MCF 10A (cell line): Measurements from ENCODE around the gene ZNF77. TPM values are rescaled to one million over a fixed set of nuclear protein-coding genes. Genes with fewer than 3 reads are reported as not detected.
"Not testable (repeated sequence)": the region's sequence is repeated elsewhere in the genome, so short reads cannot be mapped to it uniquely, and the experiment has no call there.

Source experiments
- Bru-seq: library from RNA; stranded (reverse); fragments of 400-500 nt; gene quantifications from one replicate; lab custom pipeline; 2021; lab: Mats Ljungman, UMichigan
- BruChase-seq, 2 experiments: library from RNA; stranded (reverse); fragments of 400-500 nt; gene quantifications; one replicate each; lab custom pipeline; 2021; lab: Mats Ljungman, UMichigan
- BruUV-seq: library from RNA; stranded (reverse); fragments of 400-500 nt; replicated peaks from 2 replicates; lab custom pipeline; 2021; lab: Mats Ljungman, UMichigan
- CTCF ChIA-PET: fragments of 300-600 bp; sonication (Branson Sonifier 250); formaldehyde crosslinking; extraction: SDS; loops from one replicate; lab custom pipeline; 2021; ENCODE audit warnings: antibody characterized with exemption, inconsistent platforms; lab: Yijun Ruan, JAX
- POLR2A ChIA-PET: fragments of 300-600, 350-650 bp; sonication (Branson Sonifier 250); formaldehyde crosslinking; extraction: SDS; loops from one replicate; lab custom pipeline; 2020; ENCODE audit warnings: antibody characterized with exemption, inconsistent platforms; lab: Yijun Ruan, JAX
- DNase-seq: peaks from one replicate; pipeline ENCODE4 v3.0.0-alpha.2; 2018; ENCODE audit not compliant: unreplicated experiment
- H3K27ac Mint-ChIP-seq: one replicate; pipeline ENCODE4 v1.8.0; 2022; ENCODE audit warnings: mild to moderate bottlenecking, low read depth, mixed read lengths; ENCODE audit not compliant: unreplicated experiment
- H3K27me3 Mint-ChIP-seq: one replicate; pipeline ENCODE4 v1.8.0; 2022; ENCODE audit warnings: mixed read lengths; ENCODE audit not compliant: insufficient read depth, unreplicated experiment
- H3K36me3 Mint-ChIP-seq: one replicate; pipeline ENCODE4 v1.8.0; 2022; ENCODE audit warnings: mild to moderate bottlenecking, moderate library complexity, mixed read lengths; ENCODE audit not compliant: insufficient read depth, unreplicated experiment
- H3K4me1 Mint-ChIP-seq: one replicate; pipeline ENCODE4 v1.8.0; 2022; ENCODE audit warnings: mixed read lengths; ENCODE audit not compliant: insufficient read depth, unreplicated experiment
- H3K4me3 Mint-ChIP-seq: one replicate; pipeline ENCODE4 v1.8.0; 2022; ENCODE audit warnings: mild to moderate bottlenecking, moderate library complexity, mixed read lengths; ENCODE audit not compliant: unreplicated experiment
- H3K9me3 Mint-ChIP-seq: one replicate; pipeline ENCODE4 v1.8.0; 2022; ENCODE audit warnings: mixed read lengths; ENCODE audit not compliant: unreplicated experiment
- CTCF ChIP-seq: fragments of 200-600 bp; IDR thresholded peaks from one replicate; pipeline ENCODE4 v1.8.0; 2022; ENCODE audit warnings: antibody characterized with exemption, mild to moderate bottlenecking; ENCODE audit not compliant: unreplicated experiment
- intact Hi-C: fragments of 100-400 bp; cut with micrococcal nuclease; formaldehyde crosslinking; loops from 2 replicates; pipeline ENCODE4 v1.14.1; 2022
- long read RNA-seq: library from polyadenylated mRNA; stranded (forward); transcript quantifications from one replicate; pipeline ENCODE4 v2.0.0, GENCODE V29; 2022
- total RNA-seq: library from RNA; stranded (reverse); gene quantifications from 2 replicates; pipeline ENCODE4 v1.2.3, GENCODE V29; 2022

Gene ZNF77
- total RNA-seq (4.7 and 4.9 TPM in 2 replicates), Bru-seq, nascent RNA (percentile 45 among the genes with signal in this experiment), BruChase-seq, experiment 1, labeled RNA remaining after a 6-hour chase (percentile 78 among the genes with signal in this experiment), BruChase-seq, experiment 2, labeled RNA remaining after a 2-hour chase (percentile 56 among the genes with signal in this experiment)
- long read RNA-seq, partial matches to known transcripts = 0 of 9 reads
- long read RNA-seq, other reads (novel, unspliced or antisense) = 5 of 9 reads

DNA sequence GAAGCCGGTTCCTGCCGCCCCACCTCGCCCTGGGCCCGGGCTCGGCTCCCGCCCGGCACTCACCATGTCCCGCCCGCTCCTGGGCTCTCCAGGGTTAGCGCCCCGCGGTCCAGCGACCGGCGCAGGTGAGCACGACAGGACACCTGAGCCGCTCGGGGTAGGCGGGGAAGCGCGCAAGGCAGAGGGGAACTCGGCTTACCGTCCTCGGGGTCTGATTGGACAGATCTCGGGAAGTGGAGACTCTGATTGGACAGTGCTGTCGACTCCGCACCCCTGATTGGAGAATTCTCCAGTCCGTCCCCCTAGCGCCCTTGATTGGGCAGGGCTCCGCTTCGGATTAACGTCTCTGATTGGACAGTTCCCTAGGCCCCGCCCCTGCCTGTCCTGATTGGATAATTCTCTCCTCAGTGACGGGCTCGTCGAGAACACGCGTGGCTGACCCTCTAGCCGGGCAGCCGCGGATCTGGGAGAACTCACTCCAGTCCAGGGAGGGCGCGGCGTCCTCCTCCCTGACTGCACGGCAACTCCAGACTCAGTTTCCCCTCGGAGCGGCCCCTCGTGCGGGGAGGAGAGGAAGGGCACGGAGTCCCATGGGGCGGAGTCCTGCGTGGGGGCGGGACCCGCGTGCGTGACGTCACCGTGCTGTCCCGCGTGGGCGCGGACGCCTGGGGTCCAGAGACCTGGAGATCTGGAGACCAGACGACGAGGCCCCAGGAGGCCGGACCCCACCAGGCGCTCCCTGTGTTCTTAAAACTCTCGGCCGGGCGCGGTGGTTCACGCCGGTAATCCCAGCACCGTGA is at the start of gene ZNF77:
Gene ZNF77 (minus strand): TSS at position 197 of the 800 bp plus-strand sequence. CDS start 131 bp downstream, at position 66.
- H3K36me3 Mint-ChIP-seq = peaks cover 14% of the 10 kb centered on the region
- CTCF ChIA-PET = interaction anchor here (0.8 to 1.2 kb wide), 2 partner anchors 58 to 932 kb away, joined by 3 to 6 read pairs; no protein-coding TSS in a partner anchor

DNA sequence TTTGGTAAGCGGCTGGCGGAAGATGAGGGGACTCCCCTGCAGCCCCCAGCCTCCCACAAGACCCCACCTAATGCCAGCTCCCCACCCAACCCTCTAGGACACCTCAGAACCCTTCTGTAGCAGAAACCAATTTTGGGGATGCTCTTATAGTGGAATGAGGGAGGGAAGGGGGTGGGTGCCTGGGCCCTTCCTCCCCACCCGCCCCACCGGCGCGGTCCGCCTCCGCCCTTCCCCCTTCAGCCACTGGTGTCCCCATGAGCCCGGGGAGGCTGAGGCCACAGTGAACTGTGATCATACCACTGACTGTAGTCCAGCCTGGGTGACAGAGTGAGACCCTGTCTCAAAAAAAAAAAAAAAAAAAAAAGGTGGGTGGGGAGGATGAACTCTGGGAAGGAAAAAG is 48.8 kb upstream of the ZNF77 start:
- intact Hi-C loops = no loop called here
- BruUV-seq = no TSS peak
- ChIA-PET POLR2A (no interaction called here), CTCF (no interaction called here)
- H3K4me3 Mint-ChIP-seq = no peak overlapping the region
- no peak for DNase-seq
- H3K27ac Mint-ChIP-seq = no peak overlapping the region
- no peaks in the 10 kb centered on the region for H3K9me3 Mint-ChIP-seq
- H3K27me3 Mint-ChIP-seq = no peaks in the 10 kb centered on the region
- TF ChIP-seq CTCF = no peak
- H3K36me3 Mint-ChIP-seq = peaks cover 6% of the 10 kb centered on the region
- peaks cover 12% of the 10 kb centered on the region for H3K4me1 Mint-ChIP-seq

More for the DNA sequence above, at the start of gene ZNF77:
- peak; percentile 100 for DNase-seq
- Mint-ChIP-seq H3K27ac (peak within 1 kb of the TSS; percentile 93), H3K4me3 (peak within 1 kb of the TSS; percentile 96), H3K27me3 (no peaks in the 10 kb centered on the region), H3K4me1 (peaks cover 7% of the 10 kb centered on the region), H3K9me3 (no peaks in the 10 kb centered on the region)
- no TSS peak for BruUV-seq
- POLR2A ChIA-PET = interaction anchor here (0.7 to 1.8 kb wide), 5 partner anchors 8 to 58 kb away, joined by 3 to 9 read pairs (median 3); partner anchors contain the start of gene ZNF57
- intact Hi-C loops = loop anchor here (1.0 kb wide), 1 partner anchor 58 kb away; no protein-coding TSS in a partner anchor
- TF ChIP-seq CTCF = no peak

DNA sequence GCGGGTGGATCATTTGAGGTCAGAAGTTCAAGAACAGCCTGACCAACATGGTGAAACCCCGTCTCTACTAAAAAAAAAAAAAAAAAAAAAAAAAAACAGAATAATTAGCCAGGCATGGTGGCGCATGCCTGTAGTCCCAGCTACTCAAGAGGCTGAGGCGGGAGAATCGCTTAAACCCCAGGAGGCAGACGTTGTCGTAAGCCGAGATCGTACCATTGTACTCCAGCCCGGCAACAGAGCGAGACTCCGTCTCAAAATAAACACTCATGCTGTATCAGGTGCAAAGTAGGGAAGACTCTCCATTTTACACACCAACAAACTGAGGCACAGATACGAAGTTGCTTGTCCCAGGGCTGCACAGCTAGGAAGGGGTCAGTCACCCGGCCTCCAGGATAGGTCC is 48.2 kb upstream of the ZNF77 start:
- ChIA-PET CTCF (no interaction called here), POLR2A (no interaction called here)
- H3K9me3 Mint-ChIP-seq = no peaks in the 10 kb centered on the region
- no peaks in the 10 kb centered on the region for H3K27me3 Mint-ChIP-seq
- no peak for TF ChIP-seq CTCF
- peaks cover 12% of the 10 kb centered on the region for H3K4me1 Mint-ChIP-seq
- DNase-seq = no peak
- intact Hi-C loops = no loop called here
- H3K4me3 Mint-ChIP-seq = no peak overlapping the region
- H3K36me3 Mint-ChIP-seq = peaks cover 6% of the 10 kb centered on the region
- no TSS peak for BruUV-seq
- H3K27ac Mint-ChIP-seq = no peak overlapping the region

DNA sequence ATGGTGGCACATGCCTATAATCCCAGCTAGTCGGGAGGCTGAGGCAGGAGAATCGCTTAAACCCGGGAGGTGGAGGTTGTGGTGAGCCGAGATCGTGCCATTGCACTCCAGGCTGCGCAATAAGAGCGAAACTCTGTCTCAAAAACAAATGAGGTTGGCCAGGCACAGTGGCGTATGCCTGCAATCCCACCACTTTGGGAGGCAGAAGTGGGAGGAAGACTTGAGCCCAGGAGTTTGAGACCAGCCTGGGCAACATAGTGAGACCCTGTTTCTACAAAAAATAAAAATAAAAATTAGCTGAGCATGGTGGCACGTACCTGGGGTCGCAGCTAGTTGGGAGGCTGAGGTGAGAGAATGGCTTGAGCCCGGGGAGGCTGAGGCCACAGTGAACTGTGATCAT is 47.6 kb upstream of the ZNF77 start:
- H3K4me3 Mint-ChIP-seq, H3K36me3 Mint-ChIP-seq, H3K27ac Mint-ChIP-seq, POLR2A ChIA-PET, DNase-seq, intact Hi-C loops, H3K27me3 Mint-ChIP-seq, H3K4me1 Mint-ChIP-seq, H3K9me3 Mint-ChIP-seq, BruUV-seq, CTCF ChIA-PET: not testable (repeated sequence)
